HFF-Myc (cell line): ENCODE data around the gene PRKAG2.

Source experiments
- DNase-seq: peaks from one replicate; pipeline ENCODE4 v3.0.0-alpha.2; 2011; ENCODE audit warnings: low read depth; ENCODE audit errors: extremely low read depth
- H3K4me3 ChIP-seq: replicated peaks from 2 replicates; pipeline ENCODE4 v1.5.1; 2011; ENCODE audit warnings: low read depth, mild to moderate bottlenecking, control low read depth, low read length
- CTCF ChIP-seq: IDR thresholded peaks from 2 replicates; pipeline ENCODE4 v1.5.1; 2012; ENCODE audit warnings: mild to moderate bottlenecking, low read depth, low read length, control low read depth; ENCODE audit errors: missing control alignments

The PRKAG2 gene

GRCh38 chr7:151626422-151627115 lies 250.3 kb downstream of the PRKAG2 start:
- no peak overlapping the region for H3K4me3 ChIP-seq
- no peak for DNase-seq
- peak; percentile 22 for TF ChIP-seq CTCF

GRCh38 chr7:151625606-151626005 lies 251.3 kb downstream of the PRKAG2 start:
- H3K4me3 ChIP-seq: no peak overlapping the region
- TF ChIP-seq CTCF: no peak
- DNase-seq: no peak

- no peak for DNase-seq
- TF ChIP-seq CTCF: no peak
- no peak overlapping the region for H3K4me3 ChIP-seq
Observed at GRCh38 chr7:151624246-151624928, 252.5 kb downstream of the PRKAG2 start.

- no peak overlapping the region for H3K4me3 ChIP-seq
- no peak for TF ChIP-seq CTCF
- no peak for DNase-seq
Observed at GRCh38 chr7:151623766-151624165, 253.1 kb downstream of the PRKAG2 start.

GRCh38 chr7:151621961-151622360 lies 255.0 kb downstream of the PRKAG2 start:
- no peak for TF ChIP-seq CTCF
- no peak for DNase-seq
- no peak overlapping the region for H3K4me3 ChIP-seq

GRCh38 chr7:151616443-151617213 lies 260.3 kb downstream of the PRKAG2 start:
- no peak for DNase-seq
- no peak for TF ChIP-seq CTCF

More at GRCh38 chr7:151616443-151617213, 260.3 kb downstream of the PRKAG2 start:
- no peak overlapping the region for H3K4me3 ChIP-seq
